Prostate gland (tissue), 2 donors: Measurements from ENCODE around the gene TEK. TPM values are rescaled to one million over a fixed set of nuclear protein-coding genes. Genes with fewer than 3 reads are reported as not detected.

Experiments
- DNase-seq: peaks from one replicate; pipeline ENCODE4 v3.0.0-alpha.2; 2019; ENCODE audit warnings: low spot score
- H3K27ac ChIP-seq, 2 donors: fragments of 200-600 bp; sonication (generic); 2 replicates each; pipeline ENCODE4 v1.5.1; 2017 to 2019
- H3K27me3 ChIP-seq: fragments of 200-600 bp; sonication (generic); replicated peaks from 2 replicates; pipeline ENCODE4 v1.5.1; 2019; ENCODE audit not compliant: insufficient read depth
- H3K36me3 ChIP-seq, 2 donors: fragments of 200-600 bp; sonication (generic); 1 replicate in 1 of 2; 2 replicates in 1 of 2; pipeline versions ENCODE4 v1.5.1 to v1.8.1; 2017 to 2019
- H3K4me1 ChIP-seq: fragments of 200-600 bp; sonication (generic); replicated peaks from 2 replicates; pipeline ENCODE4 v1.5.1; 2019
- H3K4me3 ChIP-seq, 2 donors: fragments of 200-600 bp; sonication (generic); 2 replicates each; pipeline ENCODE4 v1.5.1; 2017 to 2019
- H3K9me3 ChIP-seq: fragments of 200-600 bp; sonication (generic); 2 replicates; pipeline ENCODE4 v1.5.1; 2017
- CTCF ChIP-seq, 4 experiments: fragments of 200-600 bp in 2 of 4; fragments of 450-650 bp in 2 of 4; sonication (generic) in 2 of 4; IDR thresholded peaks; 1 replicate in 3 of 4; 2 replicates in 1 of 4; pipeline ENCODE4 v1.5.1; 2016 to 2019; ENCODE audit warnings: antibody characterized with exemption in 4 of 4, mild to moderate bottlenecking in 2 of 4, moderate library complexity in 2 of 4
- POLR2A ChIP-seq: fragments of 450-650 bp; IDR thresholded peaks from one replicate; pipeline ENCODE4 v1.6.1; 2016; ENCODE audit warnings: antibody characterized with exemption, mild to moderate bottlenecking
- POLR2AphosphoS5 ChIP-seq: sonication (generic); formaldehyde crosslinking; IDR thresholded peaks from one replicate; pipeline ENCODE4 v1.6.1; 2017; ENCODE audit warnings: antibody characterized with exemption
- WGBS: methylation state at CpG from one replicate; pipeline ENCODE4 v1.1.5; 2018; 5-methylcytosine and 5-hydroxymethylcytosine counted together
- intact Hi-C: fragments of 100-400 bp; cut with DNase I; formaldehyde crosslinking; loops from one replicate; pipeline ENCODE4 v1.14.2; 2022
- total RNA-seq, 2 donors: library from RNA; depleted of rRNA; stranded (reverse); fragments of >200 nt; gene quantifications; one replicate each; pipeline ENCODE4 v1.1.0, GENCODE V29; 2016

TEK gene
- total RNA-seq, 2 donors from 2014 or later, result 3.5 to 5.5 TPM

GRCh38 chr9:27117489-27118135 lies 8.6 kb downstream of the TEK start:
- H3K4me3 ChIP-seq, result no peak overlapping the region
- no peaks in the 10 kb centered on the region for H3K36me3 ChIP-seq
- intact Hi-C loops, result no loop called here
- no peaks in the 10 kb centered on the region for H3K4me1 ChIP-seq
- H3K27ac ChIP-seq, result no peak overlapping the region
- WGBS, result 47% methylated on average over 10 of the region's 10 CpGs
- H3K9me3 ChIP-seq, result no peaks in the 10 kb centered on the region
- DNase-seq, result no peak
- TF ChIP-seq CTCF (IDR thresholded peaks at IDR 0.05) (no peak), POLR2AphosphoS5 (peak; percentile 15), POLR2A (no peak)
- no peaks in the 10 kb centered on the region for H3K27me3 ChIP-seq

GRCh38 chr9:27118916-27119315 lies 9.9 kb downstream of the TEK start:
- Histone ChIP-seq H3K4me1 (no peaks in the 10 kb centered on the region), H3K27me3 (no peaks in the 10 kb centered on the region), H3K36me3 (no peaks in the 10 kb centered on the region), H3K9me3 (no peaks in the 10 kb centered on the region), H3K4me3 (no peak overlapping the region), H3K27ac (no peak overlapping the region)
- intact Hi-C loops, result no loop called here
- TF ChIP-seq CTCF (IDR thresholded peaks at IDR 0.05), result no peak
- TF ChIP-seq POLR2AphosphoS5, result no peak
- TF ChIP-seq POLR2A, result no peak
- 91% methylated on average over 6 of the region's 6 CpGs for WGBS
- DNase-seq, result no peak

- WGBS, result 98% methylated on average over 3 of the region's 3 CpGs
- Histone ChIP-seq H3K27ac (no peak overlapping the region), H3K27me3 (no peaks in the 10 kb centered on the region), H3K9me3 (no peaks in the 10 kb centered on the region), H3K36me3 (no peaks in the 10 kb centered on the region), H3K4me3 (no peak overlapping the region), H3K4me1 (no peaks in the 10 kb centered on the region)
- DNase-seq, result no peak
- no peak for TF ChIP-seq CTCF (IDR thresholded peaks at IDR 0.05)
- TF ChIP-seq POLR2A, result no peak
- no peak for TF ChIP-seq POLR2AphosphoS5
- intact Hi-C loops, result no loop called here
Observed at GRCh38 chr9:27124151-27124550, 15.1 kb downstream of the TEK start.

GRCh38 chr9:27125030-27125429 lies 16.0 kb downstream of the TEK start:
- H3K36me3 ChIP-seq, result no peaks in the 10 kb centered on the region
- intact Hi-C loops, result no loop called here
- H3K4me1 ChIP-seq, result no peaks in the 10 kb centered on the region
- H3K27me3 ChIP-seq, result no peaks in the 10 kb centered on the region
- DNase-seq, result peak; percentile 5
- no peaks in the 10 kb centered on the region for H3K9me3 ChIP-seq
- TF ChIP-seq POLR2AphosphoS5 (peak; percentile 23), POLR2A (no peak)
- WGBS, result 16% methylated on average over 4 of the region's 4 CpGs
- H3K27ac ChIP-seq, result no peak overlapping the region
- no peak overlapping the region for H3K4me3 ChIP-seq

GRCh38 chr9:27125936-27126335 lies 16.9 kb downstream of the TEK start:
- no peak for DNase-seq
- no peaks in the 10 kb centered on the region for H3K27me3 ChIP-seq
- no peak overlapping the region for H3K4me3 ChIP-seq
- WGBS, result 60% methylated on average over 5 of the region's 5 CpGs
- no peaks in the 10 kb centered on the region for H3K9me3 ChIP-seq
- H3K36me3 ChIP-seq, result no peaks in the 10 kb centered on the region
- no peak for TF ChIP-seq POLR2A
- TF ChIP-seq CTCF (IDR thresholded peaks at IDR 0.05), result no peak
- no peak for TF ChIP-seq POLR2AphosphoS5
- H3K27ac ChIP-seq, result no peak overlapping the region
- intact Hi-C loops, result no loop called here
- H3K4me1 ChIP-seq, result no peaks in the 10 kb centered on the region
